Measurements from ENCODE around the gene CLPTM1L.
"Not testable (repeated sequence)": the region's sequence is repeated elsewhere in the genome, so short reads cannot be mapped to it uniquely, and the experiment has no call there.

CLPTM1L gene

DNA sequence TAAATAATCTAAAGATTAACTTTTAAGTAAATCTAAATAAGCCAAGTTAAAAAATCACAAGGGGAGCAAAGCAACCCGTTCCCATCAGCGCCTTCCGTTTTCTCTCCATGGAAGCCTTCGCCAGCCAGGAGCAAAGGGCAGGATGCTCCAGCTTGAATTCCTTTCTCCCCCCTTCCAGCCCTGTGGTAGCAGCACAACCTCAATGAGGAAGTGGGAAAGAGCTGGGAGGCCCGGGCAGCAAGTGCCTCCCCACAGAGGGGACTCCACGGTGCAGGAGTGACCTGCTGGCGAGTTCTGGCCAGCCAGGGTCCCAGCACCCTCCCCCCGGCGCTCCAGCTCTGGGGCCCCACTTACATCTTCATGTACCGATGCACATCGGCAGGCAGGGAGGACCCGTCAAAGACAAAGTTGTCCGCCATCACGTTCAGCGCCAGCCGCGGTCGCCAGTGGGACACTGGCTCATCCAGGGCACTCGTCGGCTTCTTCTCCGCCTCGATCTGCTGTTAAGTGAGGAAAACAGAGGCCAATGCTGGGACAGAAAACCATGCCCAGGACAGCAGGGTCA is 6.3 kb downstream of the CLPTM1L start:
- DNase-seq, result no peak

DNA sequence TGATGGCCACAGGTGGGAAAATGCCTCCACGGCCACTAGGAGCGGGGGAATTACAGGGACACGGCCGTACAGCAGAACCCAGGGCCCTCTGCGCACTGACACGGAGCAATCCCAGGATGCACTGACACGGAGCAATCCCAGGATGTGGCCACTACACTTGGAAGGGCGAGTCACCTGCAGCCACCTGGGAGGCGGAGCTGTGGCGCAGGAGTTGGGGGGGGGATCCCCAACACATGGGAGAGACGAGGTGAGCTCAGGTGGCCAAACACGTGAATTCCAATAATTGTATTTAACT is 6.8 kb downstream of the CLPTM1L start:
- DNase-seq, result no peak

DNA sequence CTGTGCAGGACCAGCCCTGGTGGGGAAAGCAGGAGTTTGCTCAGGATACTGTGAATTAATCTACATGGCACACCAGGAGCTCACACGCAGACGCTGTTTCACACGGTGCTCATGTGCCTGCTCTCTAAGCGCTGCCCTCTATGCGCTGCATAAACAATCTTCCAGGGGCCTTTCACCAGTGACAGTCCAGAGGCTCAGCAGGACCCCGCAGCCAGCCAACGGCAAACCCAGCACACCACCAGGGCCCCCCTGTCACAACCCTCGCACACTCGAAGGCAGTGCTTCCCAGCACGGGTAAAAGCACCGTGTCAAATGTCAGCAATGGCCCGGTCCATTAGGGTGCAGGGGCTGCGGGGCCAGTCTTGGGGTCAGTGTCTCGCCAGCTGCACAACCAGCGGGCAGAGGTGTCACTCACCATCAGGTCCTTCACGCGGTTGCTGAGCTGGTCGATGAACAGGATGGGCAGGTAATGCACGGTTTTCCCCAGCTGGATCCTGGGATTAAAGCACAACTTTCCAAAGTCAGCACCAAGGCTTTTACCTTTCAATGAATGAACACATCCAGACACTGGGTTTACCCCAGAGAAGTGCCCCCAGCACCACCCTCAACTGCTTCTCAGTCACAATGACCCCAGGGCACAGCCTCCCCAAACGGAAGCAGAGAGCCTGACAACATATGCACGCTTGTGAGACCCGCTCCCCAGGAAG is 7.3 kb downstream of the CLPTM1L start:
- no peak for DNase-seq

DNA sequence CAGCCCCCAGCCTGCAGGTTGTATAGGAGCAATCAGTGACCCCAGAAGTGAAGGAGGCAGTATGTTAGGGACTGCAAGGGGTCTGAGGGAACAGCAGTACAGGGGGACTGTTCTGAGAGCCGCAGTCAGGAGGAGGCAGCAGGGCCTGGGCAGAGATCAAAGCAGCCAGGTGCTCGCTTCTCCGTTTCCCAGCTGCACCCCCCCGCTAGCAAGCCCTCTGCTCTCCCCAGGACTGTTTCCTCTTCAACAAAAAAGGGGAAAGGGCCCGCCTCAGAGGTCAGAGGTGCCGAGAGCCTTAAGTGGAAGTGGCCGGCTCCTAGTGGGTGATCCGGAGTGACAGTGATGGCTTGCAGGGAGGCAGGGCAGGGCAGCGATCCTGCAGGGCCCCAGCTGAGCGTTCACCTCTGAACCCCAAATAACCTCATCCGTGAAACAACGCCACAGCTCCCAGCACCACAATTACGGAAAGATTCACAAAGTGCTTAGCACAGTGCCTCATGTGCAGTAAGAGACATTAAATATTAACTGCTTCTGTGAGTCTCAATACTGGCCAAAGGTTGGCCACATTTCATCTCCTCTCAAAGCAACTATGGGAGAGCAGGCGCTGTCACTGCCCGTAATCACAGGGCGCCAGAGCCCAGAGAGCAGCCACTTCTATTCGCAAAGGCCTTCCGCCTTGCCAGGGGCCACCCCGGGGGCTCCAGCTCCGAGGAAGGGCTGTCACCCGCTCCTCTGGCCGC is 8.0 kb downstream of the CLPTM1L start:
- no peak for DNase-seq

DNA sequence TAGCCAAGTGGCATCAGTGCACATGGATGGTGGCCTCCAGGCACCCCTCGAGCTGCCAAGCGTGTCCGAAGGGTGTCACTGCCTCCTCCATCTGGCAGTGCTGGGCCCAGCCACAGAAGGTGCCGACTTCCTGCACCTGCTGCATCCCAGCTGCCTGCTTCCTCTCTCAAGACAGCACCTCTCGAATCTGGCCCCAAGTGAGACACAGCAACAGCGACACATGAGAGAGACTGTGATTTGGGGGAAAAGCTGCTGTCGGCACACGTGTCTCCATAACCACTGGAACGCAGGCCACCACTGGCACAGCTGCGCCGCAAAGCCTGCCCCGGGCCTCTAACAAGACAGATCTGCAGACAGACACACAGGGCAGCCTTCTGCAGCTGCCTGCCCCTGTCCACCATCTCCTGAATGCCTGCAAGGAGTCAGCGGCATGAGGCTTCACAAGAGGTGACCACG is 8.8 kb downstream of the CLPTM1L start:
- no peak for DNase-seq

DNA sequence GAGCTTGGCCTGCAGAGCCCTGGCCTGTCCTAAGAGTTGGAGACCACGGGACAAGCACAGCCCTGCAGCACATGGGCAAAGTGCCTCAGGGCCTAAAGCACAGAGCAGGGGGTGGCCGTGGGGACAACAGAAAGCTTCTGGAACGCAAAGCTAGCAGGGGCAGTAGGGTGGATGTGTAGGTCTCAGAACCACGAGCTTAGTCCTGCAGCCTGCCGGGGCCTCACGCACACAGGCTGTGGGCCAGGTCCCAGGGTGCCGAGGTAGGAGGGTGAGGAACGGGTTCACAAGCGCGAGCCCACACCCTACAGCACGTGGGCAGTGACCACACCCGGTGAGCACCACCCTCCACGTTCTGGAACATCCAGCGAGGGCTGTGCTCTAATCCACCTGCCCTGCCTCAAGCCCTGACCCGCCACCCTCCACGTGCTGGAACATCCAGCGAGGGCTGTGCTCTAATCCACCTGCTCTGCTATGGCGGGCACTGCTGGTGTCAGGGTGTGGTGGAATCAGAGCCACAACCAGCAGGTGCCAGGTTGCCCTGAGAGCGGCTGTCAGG is 9.3 kb downstream of the CLPTM1L start:
- DNase-seq, result no peak

DNA sequence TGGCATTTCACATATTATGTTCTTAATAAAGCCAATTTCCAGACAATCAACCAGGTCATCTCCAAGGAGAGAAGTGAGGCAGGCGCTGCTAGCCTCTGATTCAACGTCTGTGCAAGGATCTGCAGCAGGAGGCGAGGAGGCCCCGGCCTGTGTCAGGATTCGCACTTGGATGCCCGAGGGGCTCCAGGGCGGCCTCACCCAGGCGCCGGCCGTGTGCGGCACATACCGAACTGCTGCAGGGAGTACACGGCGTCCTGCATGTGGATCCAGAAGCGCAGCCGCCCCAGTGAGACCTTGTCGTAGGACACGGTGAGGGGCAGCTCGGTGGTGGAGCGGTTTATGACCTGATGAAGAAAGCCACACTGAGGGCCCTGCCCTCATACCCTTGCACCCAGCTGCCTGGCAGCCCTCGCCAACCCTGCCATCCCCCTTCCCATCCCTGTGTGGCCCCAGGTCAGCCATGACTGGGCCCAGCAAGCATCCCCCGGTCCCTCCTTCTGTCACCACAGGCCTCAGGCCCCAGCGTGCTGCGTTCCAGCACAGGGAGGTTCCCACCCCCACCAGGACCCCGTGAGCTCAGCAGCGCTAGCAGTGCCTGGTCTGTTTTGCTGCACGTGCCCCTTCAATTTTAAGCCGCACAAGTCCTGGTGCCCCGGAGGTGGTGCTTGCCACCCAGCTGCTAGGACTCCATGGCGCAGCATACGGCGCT is 9.9 kb downstream of the CLPTM1L start:
- DNase-seq, result no peak

DNA sequence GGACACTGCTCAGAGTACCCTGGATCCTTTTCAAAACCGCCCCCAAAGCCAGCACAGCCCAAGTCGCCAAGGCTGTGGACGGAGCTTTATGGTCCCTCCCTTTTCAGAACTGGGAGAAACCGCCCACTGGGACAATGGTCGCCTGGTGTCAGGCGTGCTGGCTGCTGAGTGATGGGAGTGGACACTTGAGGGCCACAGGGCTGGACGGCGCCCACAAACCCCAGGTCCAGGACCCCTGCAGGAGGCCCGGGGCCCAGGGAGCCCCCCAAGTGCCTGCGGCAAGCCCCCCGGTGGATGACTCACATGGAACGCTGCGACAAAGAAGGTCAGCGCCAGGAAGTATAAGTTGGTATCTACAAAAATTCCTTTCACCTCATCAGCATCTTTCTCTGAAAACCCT is 10.9 kb downstream of the CLPTM1L start:
- no peak for DNase-seq

DNA sequence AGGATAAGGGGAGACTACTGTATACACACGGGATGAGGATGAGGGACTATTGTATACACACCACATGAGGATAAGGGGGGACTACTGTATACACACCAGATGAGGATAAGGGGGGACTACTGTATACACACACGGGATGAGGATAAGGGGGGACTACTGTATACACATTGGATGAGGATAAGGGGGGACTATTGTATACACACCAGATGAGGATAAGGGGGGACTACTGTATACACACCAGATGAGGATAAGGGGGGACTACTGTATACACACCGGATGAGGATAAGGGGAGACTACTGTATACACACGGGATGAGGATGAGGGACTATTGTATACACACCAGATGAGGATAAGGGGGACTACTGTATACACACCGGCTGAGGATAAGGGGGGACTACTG is 11.6 kb downstream of the CLPTM1L start:
- not testable (repeated sequence) for DNase-seq

DNA sequence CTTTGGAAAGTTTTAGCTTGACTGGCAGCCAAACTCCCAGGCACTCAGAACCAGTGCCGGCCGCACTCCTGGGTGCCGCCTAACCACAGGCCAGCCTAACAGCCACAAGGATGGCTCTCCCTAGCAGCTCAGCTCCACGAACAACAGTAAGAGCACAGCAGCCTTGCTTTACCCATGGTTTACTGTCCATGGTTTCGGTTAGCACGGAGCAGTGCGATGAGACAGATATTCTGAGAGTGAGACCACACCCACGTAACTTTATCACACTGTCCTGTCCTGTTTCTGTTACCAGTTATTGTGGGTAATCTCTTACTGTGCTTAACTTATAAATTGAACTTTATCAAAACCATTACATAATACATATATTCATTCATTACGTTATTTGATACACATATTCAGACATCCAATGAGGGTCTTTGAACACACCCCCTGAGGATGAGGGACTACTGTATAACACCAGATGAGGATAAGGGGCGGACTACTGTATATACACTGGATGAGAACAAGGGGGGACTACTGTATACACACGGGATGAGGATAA is 12.4 kb downstream of the CLPTM1L start:
- no peak for DNase-seq

DNA sequence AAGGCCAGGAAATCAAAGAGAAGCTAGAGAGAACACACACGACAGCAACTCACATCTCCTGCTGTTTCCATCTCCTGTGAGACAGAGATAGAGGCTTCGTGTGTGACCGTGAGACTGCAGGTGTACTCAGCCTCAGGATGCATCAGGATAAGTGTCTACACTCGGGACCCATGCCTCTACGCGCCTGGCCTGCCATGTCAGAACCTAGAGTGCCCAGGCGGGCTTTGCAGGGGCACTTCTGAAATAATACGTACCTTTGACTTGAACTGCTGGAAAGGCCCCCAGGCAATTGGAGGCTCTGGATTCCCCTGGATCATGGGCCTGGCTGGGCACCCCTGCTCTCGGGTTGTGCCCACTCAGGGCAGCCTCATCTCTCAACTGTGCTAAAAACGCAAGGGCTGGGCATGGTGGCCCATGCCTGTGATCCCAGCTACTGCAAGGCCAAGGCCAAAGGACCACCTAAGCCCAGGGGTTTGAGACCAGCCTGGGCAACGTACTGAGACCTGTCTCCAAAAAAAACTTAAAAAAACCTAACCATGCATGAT is 13.0 kb downstream of the CLPTM1L start:
- DNase-seq, result no peak

DNA sequence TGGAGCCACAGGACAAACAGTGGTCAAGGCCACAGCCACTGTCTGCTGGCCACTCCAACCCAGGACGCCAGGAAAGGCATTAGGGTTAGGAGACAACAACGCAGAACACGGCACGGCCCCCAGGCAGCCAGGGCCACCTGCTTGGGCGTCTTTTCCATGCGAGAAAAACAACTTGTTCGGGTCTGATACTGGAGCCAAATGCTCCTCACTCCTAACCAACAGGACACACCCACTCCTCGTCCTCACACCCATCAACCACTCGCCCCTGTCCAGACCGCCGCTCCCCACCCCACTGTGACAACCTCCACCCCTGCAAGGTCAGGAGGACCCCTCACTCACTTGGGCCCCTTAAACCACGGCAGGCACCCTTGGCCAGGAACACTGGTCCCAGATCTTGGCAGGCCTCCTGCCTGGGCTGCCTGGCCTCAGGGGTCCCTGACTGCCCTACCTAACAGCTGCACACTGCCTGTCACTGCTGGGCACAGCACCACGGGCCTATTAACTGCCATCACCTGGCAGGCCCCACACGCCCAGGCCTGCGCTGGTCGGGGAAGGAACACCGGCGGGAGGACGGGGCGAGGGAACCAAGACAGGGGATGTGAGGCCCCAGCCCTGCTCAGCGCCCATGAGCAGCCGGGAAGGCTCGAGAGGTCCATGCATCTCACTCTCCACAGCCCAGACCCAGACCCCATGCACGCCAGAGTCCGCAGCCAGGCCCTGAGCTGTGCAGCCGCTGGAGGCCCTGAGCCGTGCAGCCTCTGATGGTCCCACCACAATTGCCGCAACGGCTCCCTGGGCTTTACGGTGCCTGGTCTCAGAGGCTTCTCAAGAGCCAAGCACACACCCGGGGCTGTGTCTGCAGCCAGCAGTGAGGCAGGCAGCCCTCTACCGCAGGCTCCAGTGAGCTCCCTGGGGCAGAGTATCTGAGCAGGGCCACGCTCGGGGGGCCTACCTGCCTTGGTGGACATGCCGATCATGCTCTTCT is 13.8 kb downstream of the CLPTM1L start:
- DNase-seq, result no peak

DNA sequence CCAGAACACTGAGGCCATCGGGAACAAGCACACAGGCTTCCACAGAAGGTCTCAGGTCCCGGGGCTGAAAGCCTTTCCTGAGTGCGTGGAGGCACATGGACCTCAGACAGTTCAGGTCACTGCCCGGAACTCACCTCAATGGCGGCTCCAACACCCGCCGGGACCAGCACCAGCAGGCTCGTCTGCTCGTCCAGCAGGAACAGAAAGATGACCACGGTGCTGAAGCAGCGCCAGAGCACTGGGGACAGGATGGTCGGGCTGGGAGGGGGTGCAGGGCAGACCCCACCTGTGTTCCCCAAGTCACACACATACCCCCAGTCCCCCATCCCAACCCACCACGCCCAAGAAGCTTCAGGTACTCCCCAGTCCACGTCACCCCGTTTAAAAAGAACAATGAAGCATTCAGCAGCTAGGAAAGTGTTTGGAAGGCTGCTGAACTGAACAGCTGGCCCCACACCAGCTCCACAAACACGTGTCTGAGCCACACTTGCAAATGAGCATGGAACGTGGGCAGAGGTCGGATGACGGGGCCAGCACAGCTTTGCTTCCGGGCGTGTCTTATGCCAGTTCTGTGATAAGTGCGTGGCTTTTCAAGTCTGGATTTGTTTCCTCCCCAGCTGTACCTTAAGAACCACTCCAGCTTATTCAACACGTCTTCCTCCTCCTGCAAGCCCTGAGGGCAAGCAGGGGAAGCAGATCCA is 14.6 kb downstream of the CLPTM1L start:
- DNase-seq, result no peak

DNA sequence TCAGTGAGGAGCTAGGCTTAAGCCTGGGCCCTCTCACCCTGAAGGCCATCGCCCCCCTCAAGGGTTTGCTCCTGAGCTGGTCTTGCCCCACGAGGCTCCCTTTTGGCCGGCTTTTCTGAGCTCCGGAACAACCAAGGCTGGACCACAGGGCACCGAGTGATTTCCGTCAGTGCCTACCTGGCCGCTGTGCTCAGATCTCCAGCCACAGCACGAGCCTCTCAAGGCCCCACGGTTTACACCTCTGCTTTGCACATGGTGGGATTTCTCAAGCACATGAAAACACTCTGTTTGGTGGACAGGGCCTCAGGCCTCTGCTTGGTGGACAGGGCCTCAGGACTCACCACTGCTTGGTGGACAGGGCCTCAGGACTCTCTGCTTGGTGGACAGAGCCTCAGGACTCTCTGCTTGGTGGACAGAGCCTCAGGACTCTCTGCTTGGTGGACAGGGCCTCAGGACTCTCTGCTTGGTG is 15.8 kb downstream of the CLPTM1L start:
- DNase-seq, result no peak

DNA sequence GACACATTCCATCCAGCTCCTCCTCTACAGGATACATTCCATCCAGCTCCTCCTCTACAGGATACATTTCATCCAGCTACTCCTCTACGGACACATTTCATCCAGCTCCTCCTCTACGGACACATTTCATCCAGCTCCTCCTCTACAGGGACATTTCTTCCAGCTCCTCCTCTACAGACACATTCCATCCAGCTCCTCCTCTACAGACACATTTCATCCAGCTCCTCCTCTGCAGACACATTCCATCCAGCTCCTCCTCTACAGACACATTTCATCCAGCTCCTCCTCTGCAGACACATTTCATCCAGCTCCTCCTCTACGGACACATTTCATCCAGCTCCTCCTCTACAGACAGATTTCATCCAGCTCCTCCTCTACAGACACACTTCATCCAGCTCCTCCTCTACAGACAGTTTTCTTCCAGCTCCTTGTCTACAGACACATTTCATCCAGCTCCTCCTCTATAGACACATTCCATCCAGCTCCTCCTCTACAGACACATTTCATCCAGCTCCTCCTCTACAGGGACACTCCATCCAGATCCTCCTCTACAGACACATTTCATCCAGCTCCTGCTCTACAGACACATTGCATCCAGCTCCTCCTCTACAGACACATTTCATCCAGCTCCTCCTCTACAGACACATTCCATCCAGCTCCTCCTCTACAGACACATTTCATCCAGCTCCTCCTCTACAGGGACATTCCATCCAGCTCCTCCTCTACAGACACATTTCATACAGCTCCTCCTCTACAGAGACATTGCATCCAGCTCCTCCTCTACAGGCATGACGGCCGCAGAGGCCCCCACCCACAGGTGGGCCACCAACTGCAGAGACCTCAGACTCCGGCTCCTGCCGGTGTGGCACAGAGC is 16.4 kb downstream of the CLPTM1L start:
- not testable (repeated sequence) for DNase-seq

DNA sequence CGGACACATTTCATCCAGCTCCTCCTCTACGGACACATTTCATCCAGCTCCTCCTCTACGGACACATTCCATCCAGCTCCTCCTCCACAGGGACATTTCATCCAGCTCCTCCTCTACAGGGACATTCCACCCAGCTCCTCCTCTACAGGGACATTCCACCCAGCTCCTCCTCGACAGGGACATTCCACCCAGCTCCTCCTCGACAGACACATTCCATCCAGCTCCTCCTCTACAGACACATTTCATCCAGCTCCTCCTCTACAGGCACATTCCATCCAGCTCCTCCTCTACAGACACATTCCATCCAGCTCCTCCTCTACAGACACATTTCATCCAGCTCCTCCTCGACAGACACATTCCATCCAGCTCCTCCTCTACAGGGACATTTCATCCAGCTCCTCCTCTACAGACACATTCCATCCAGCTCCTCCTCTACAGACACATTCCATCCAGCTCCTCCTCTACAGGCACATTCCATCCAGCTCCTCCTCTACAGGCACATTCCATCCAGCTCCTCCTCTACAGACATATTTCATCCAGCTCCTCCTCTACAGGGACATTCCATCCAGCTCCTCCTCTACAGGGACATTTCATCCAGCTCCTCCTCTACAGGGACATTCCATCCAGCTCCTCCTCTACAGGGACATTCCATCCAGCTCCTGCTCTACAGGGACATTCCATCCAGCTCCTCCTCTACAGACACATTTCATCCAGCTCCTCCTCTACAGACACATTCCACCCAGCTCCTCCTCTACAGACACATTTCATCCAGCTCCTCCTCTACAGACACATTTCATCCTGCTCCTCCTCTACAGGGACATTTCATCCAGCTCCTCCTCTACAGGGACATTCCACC is 17.8 kb downstream of the CLPTM1L start:
- not testable (repeated sequence) for DNase-seq

DNA sequence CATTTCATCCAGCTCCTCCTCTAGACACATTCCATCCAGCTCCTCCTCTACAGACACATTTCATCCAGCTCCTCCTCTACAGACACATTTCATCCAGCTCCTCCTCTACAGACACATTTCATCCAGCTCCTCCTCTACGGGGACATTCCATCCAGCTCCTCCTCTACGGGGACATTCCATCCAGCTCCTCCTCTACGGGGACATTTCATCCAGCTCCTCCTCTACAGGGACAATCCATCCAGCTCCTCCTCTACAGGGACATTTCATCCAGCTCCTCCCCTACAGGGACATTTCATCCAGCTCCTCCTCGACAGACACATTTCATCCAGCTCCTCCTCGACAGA is 18.4 kb downstream of the CLPTM1L start:
- not testable (repeated sequence) for DNase-seq

DNA sequence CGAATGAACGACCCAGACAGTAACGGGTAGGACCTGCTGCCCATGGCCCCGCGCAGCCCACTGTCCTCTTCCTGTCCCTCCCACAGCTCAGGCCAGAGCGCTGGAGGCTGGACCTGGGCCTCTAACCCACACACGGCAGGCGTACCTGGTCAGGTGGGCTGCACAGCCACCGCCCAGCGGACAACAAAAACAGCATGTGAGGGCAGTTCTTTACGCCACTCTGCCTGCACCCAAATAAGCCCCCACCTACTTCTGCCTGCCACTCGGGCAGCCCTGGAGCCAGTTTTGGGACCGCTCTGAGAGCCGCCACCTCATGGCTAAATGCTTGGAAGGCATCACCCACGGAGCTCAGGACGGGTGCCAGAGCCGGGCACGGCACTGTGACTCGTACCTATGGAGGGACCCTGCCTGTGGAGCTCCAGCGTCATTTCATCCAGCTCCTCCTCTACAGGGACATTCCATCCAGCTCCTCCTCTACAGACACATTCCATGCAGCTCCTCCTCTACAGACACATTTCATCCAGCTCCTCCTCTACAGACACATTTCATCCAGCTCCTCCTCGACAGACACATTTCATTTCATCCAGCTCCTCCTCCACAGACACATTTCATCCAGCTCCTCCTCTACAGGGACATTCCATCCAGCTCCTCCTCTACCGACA is 18.9 kb downstream of the CLPTM1L start:
- no peak for DNase-seq
